ENCODE measurements around the gene ITPKC. TPM values are rescaled to one million over a fixed set of nuclear protein-coding genes. Genes with fewer than 3 reads are reported as not detected.

Gene ITPKC
- polyA plus RNA-seq, 6 donors from 2014 or later: 4.5 to 13.6 (median 6.0) TPM; not detected in 1

GRCh38 chr19:40693150-40693788 lies 23.6 kb upstream of the ITPKC start:
- Mint-ChIP-seq H3K4me1 (peaks cover 3 to 13% (median 9%) of the 10 kb centered on the region in 3 donors), H3K4me3 (no peak overlapping the region), H3K27ac (peak overlapping the region in 2 of 6 donors; percentile 5 to 47), H3K27me3 (no peaks in the 10 kb centered on the region), H3K36me3 (no peaks in the 10 kb centered on the region), H3K9me3 (no peaks in the 10 kb centered on the region)
- no peak for DNase-seq
- ATAC-seq (ENCODE audit: low read depth in 2 of 2): no peak

- DNase-seq (no peak), ATAC-seq (ENCODE audit: low read depth in 2 of 2) (no peak)
- Mint-ChIP-seq H3K27me3 (no peaks in the 10 kb centered on the region), H3K27ac (no peak overlapping the region), H3K9me3 (no peaks in the 10 kb centered on the region), H3K4me1 (peaks cover 3 to 13% (median 9%) of the 10 kb centered on the region in 3 donors), H3K36me3 (no peaks in the 10 kb centered on the region), H3K4me3 (no peak overlapping the region)
These were observed 23.0 kb upstream of the ITPKC start for GRCh38 chr19:40693896-40694295.

GRCh38 chr19:40695881-40696280 lies 21.0 kb upstream of the ITPKC start:
- no peak for ATAC-seq (ENCODE audit: low read depth in 2 of 2)
- H3K27me3 Mint-ChIP-seq: no peaks in the 10 kb centered on the region
- no peak overlapping the region for H3K4me3 Mint-ChIP-seq
- H3K36me3 Mint-ChIP-seq: peaks cover 0 to 2% of the 10 kb centered on the region in 2 donors
- DNase-seq: no peak
- H3K27ac Mint-ChIP-seq: no peak overlapping the region
- peaks cover 0 to 8% (median 2%) of the 10 kb centered on the region in 3 donors for H3K4me1 Mint-ChIP-seq
- H3K9me3 Mint-ChIP-seq: no peaks in the 10 kb centered on the region

GRCh38 chr19:40697007-40697406 lies 19.9 kb upstream of the ITPKC start:
- no peak for ATAC-seq (ENCODE audit: low read depth in 2 of 2)
- peaks cover 0 to 4% (median 0%) of the 10 kb centered on the region in 3 donors for H3K4me1 Mint-ChIP-seq
- H3K9me3 Mint-ChIP-seq: no peaks in the 10 kb centered on the region
- DNase-seq: no peak
- peaks cover 2 to 12% of the 10 kb centered on the region in 2 donors for H3K36me3 Mint-ChIP-seq
- no peak overlapping the region for H3K27ac Mint-ChIP-seq
- H3K27me3 Mint-ChIP-seq: no peaks in the 10 kb centered on the region
- H3K4me3 Mint-ChIP-seq: no peak overlapping the region

- ATAC-seq (ENCODE audit: low read depth in 2 of 2): no peak
- Mint-ChIP-seq H3K4me3 (no peak overlapping the region), H3K36me3 (peaks cover 12 to 36% of the 10 kb centered on the region in 2 donors), H3K27me3 (no peaks in the 10 kb centered on the region), H3K4me1 (peaks cover 0 to 2% (median 0%) of the 10 kb centered on the region in 3 donors), H3K9me3 (peaks cover 0 to 1% (median 0%) of the 10 kb centered on the region in 7 donors), H3K27ac (no peak overlapping the region)
- DNase-seq: no peak
These were observed 16.8 kb upstream of the ITPKC start for GRCh38 chr19:40700083-40700482.

GRCh38 chr19:40701758-40702157 lies 15.2 kb upstream of the ITPKC start:
- Mint-ChIP-seq H3K27ac (no peak overlapping the region), H3K4me3 (no peak overlapping the region), H3K36me3 (peaks cover 12 to 37% of the 10 kb centered on the region in 2 donors), H3K4me1 (peaks cover 0 to 2% (median 0%) of the 10 kb centered on the region in 3 donors), H3K9me3 (peaks cover 0 to 1% (median 0%) of the 10 kb centered on the region in 7 donors), H3K27me3 (no peaks in the 10 kb centered on the region)
- ATAC-seq (ENCODE audit: low read depth in 2 of 2) (no peak), DNase-seq (no peak)

GRCh38 chr19:40702337-40703012 lies 14.4 kb upstream of the ITPKC start:
- H3K4me1 Mint-ChIP-seq: peaks cover 0 to 2% (median 0%) of the 10 kb centered on the region in 3 donors
- H3K36me3 Mint-ChIP-seq: peaks cover 12 to 44% of the 10 kb centered on the region in 2 donors
- H3K4me3 Mint-ChIP-seq: no peak overlapping the region
- DNase-seq: no peak
- H3K27me3 Mint-ChIP-seq: no peaks in the 10 kb centered on the region
- no peak for ATAC-seq (ENCODE audit: low read depth in 2 of 2)
- H3K27ac Mint-ChIP-seq: peak overlapping the region in 2 of 6 donors; percentile 6 to 22
- peaks cover 0 to 1% (median 0%) of the 10 kb centered on the region in 7 donors for H3K9me3 Mint-ChIP-seq

GRCh38 chr19:40703029-40703755 lies 13.7 kb upstream of the ITPKC start:
- H3K27me3 Mint-ChIP-seq: no peaks in the 10 kb centered on the region
- H3K4me1 Mint-ChIP-seq: peaks cover 0 to 2% (median 0%) of the 10 kb centered on the region in 3 donors
- DNase-seq: no peak
- H3K9me3 Mint-ChIP-seq: peaks cover 0 to 1% (median 0%) of the 10 kb centered on the region in 7 donors
- no peak for ATAC-seq (ENCODE audit: low read depth in 2 of 2)
- peak overlapping the region in 3 of 6 donors; percentile 6 to 47 (median 44) for H3K27ac Mint-ChIP-seq
- no peak overlapping the region for H3K4me3 Mint-ChIP-seq
- H3K36me3 Mint-ChIP-seq: peaks cover 12 to 44% of the 10 kb centered on the region in 2 donors

GRCh38 chr19:40704491-40705361 lies 12.2 kb upstream of the ITPKC start:
- DNase-seq: no peak
- Mint-ChIP-seq H3K9me3 (peaks cover 0 to 1% (median 0%) of the 10 kb centered on the region in 7 donors), H3K27me3 (no peaks in the 10 kb centered on the region), H3K27ac (peak overlapping the region in 2 of 6 donors; percentile 47 to 57), H3K36me3 (peaks cover 12 to 44% of the 10 kb centered on the region in 2 donors), H3K4me3 (no peak overlapping the region), H3K4me1 (peaks cover 0 to 2% (median 0%) of the 10 kb centered on the region in 3 donors)
- ATAC-seq (ENCODE audit: low read depth in 2 of 2): no peak

- no peak for DNase-seq
- Mint-ChIP-seq H3K36me3 (peaks cover 12 to 46% of the 10 kb centered on the region in 2 donors), H3K4me3 (no peak overlapping the region), H3K27ac (no peak overlapping the region), H3K4me1 (peaks cover under 1 to 2% (median under 1%) of the 10 kb centered on the region in 3 donors), H3K9me3 (peaks cover 0 to 1% (median 0%) of the 10 kb centered on the region in 7 donors), H3K27me3 (no peaks in the 10 kb centered on the region)
- ATAC-seq (ENCODE audit: low read depth in 2 of 2): no peak
These were observed 11.6 kb upstream of the ITPKC start for GRCh38 chr19:40705362-40705651.

GRCh38 chr19:40705950-40706619 lies 10.8 kb upstream of the ITPKC start:
- no peak overlapping the region for H3K4me3 Mint-ChIP-seq
- DNase-seq: no peak
- peaks cover 4 to 6% (median 5%) of the 10 kb centered on the region in 3 donors for H3K4me1 Mint-ChIP-seq
- H3K27me3 Mint-ChIP-seq: no peaks in the 10 kb centered on the region
- H3K27ac Mint-ChIP-seq: peak overlapping the region in 1 of 6 donors; percentile 21
- peaks cover 0 to 1% (median 0%) of the 10 kb centered on the region in 7 donors for H3K9me3 Mint-ChIP-seq
- H3K36me3 Mint-ChIP-seq: peaks cover 12 to 49% of the 10 kb centered on the region in 2 donors
- no peak for ATAC-seq (ENCODE audit: low read depth in 2 of 2)

- peaks cover 12 to 43% of the 10 kb centered on the region in 2 donors for H3K36me3 Mint-ChIP-seq
- H3K4me3 Mint-ChIP-seq: peak overlapping the region in 1 of 8 donors; percentile 17
- H3K9me3 Mint-ChIP-seq: peaks cover 0 to 1% (median 0%) of the 10 kb centered on the region in 7 donors
- DNase-seq (no peak), ATAC-seq (ENCODE audit: low read depth in 2 of 2) (no peak)
- no peak overlapping the region for H3K27ac Mint-ChIP-seq
- H3K27me3 Mint-ChIP-seq: no peaks in the 10 kb centered on the region
- H3K4me1 Mint-ChIP-seq: peaks cover 6 to 14% (median 10%) of the 10 kb centered on the region in 3 donors
These were observed 9.3 kb upstream of the ITPKC start for GRCh38 chr19:40707615-40708014.

Measured in naive B cell (primary cell).